Liver (tissue), 9 donors: Measurements from ENCODE around the gene AHDC1. TPM values are rescaled to one million over a fixed set of nuclear protein-coding genes. Genes with fewer than 3 reads are reported as not detected.

Source experiments
- DNase-seq: peaks from one replicate; pipeline ENCODE4 v3.0.0-alpha.2; 2017; ENCODE audit warnings: low spot score
- H3K27ac ChIP-seq, 2 donors: one replicate each; pipeline ENCODE4 v1.7.0; 2013; ENCODE audit warnings: inconsistent platforms in 2 of 2, low read length in 2 of 2, control low read depth in 1 of 2, low read depth in 1 of 2, mild to moderate bottlenecking in 1 of 2
- H3K27me3 ChIP-seq, 4 donors: one replicate each; pipeline versions ENCODE4 v1.6.1 to v1.7.0; 2013; ENCODE audit warnings: low read length in 3 of 4, inconsistent platforms in 1 of 4, mild to moderate bottlenecking in 1 of 4, moderate library complexity in 1 of 4; ENCODE audit not compliant: control insufficient read depth in 4 of 4, insufficient read depth in 4 of 4
- H3K36me3 ChIP-seq, 4 donors: one replicate each; pipeline versions ENCODE4 v1.6.1 to v1.7.0; 2013; ENCODE audit warnings: low read length in 3 of 4, mild to moderate bottlenecking in 3 of 4, low read depth in 1 of 4, moderate library complexity in 1 of 4; ENCODE audit not compliant: control insufficient read depth in 4 of 4, insufficient read depth in 3 of 4
- H3K4me1 ChIP-seq, 4 donors: one replicate each; pipeline versions ENCODE4 v1.6.1 to v1.7.0; 2013; ENCODE audit warnings: low read length in 3 of 4, mild to moderate bottlenecking in 3 of 4, moderate library complexity in 1 of 4; ENCODE audit not compliant: control insufficient read depth in 4 of 4, insufficient read depth in 4 of 4
- H3K4me3 ChIP-seq, 3 donors: one replicate each; pipeline versions ENCODE4 v1.6.1 to v1.7.0; 2013; ENCODE audit warnings: low read length in 3 of 3, control low read depth in 1 of 3, low read depth in 1 of 3, mild to moderate bottlenecking in 1 of 3
- H3K9ac ChIP-seq, 2 donors: one replicate each; pipeline ENCODE4 v1.7.0; 2013; ENCODE audit warnings: low read length in 2 of 2, mild to moderate bottlenecking in 2 of 2, moderate library complexity in 2 of 2, control low read depth in 1 of 2, low read depth in 1 of 2
- H3K9me3 ChIP-seq, 4 donors: one replicate each; pipeline versions ENCODE4 v1.6.1 to v1.7.0; 2013; ENCODE audit warnings: low read length in 3 of 4; ENCODE audit not compliant: control insufficient read depth in 4 of 4
- ATF3 ChIP-seq: IDR thresholded peaks from 2 replicates; pipeline ENCODE4 v1.6.1; 2016; ENCODE audit warnings: antibody characterized with exemption
- CTCF ChIP-seq: fragments of 150-350 bp; IDR thresholded peaks from 2 replicates; pipeline ENCODE4 v1.5.1; 2017; ENCODE audit warnings: improper control_type of control experiment, low read depth, low read length; ENCODE audit not compliant: missing input control
- EGR1 ChIP-seq, 2 donors: IDR thresholded peaks; 2 replicates each; pipeline ENCODE4 v1.6.1; 2016 to 2018; ENCODE audit warnings: antibody characterized with exemption in 2 of 2, low read depth in 2 of 2
- FOXA1 ChIP-seq: IDR thresholded peaks from 2 replicates; pipeline ENCODE4 v1.6.1; 2016; ENCODE audit warnings: antibody characterized with exemption
- HNF4A ChIP-seq, 2 donors: conservative IDR thresholded peaks; 2 replicates each; pipeline ENCODE4 v1.6.1; 2016; ENCODE audit warnings: antibody characterized with exemption in 2 of 2, mild to moderate bottlenecking in 2 of 2
- HNF4G ChIP-seq: IDR thresholded peaks from 2 replicates; pipeline ENCODE4 v1.6.1; 2016; ENCODE audit warnings: antibody characterized with exemption
- MAX ChIP-seq: IDR thresholded peaks from 2 replicates; pipeline ENCODE4 v1.6.1; 2016; ENCODE audit warnings: antibody characterized with exemption
- NR2F2 ChIP-seq: IDR thresholded peaks from 2 replicates; pipeline ENCODE4 v1.6.1; 2016; ENCODE audit warnings: antibody characterized with exemption
- RAD21 ChIP-seq, 2 donors: IDR thresholded peaks; 2 replicates each; pipeline ENCODE4 v1.6.1; 2016; ENCODE audit warnings: antibody characterized with exemption in 2 of 2, mild to moderate bottlenecking in 2 of 2
- RXRA ChIP-seq, 2 donors: IDR thresholded peaks; 2 replicates each; pipeline ENCODE4 v1.6.1; 2017 to 2018; ENCODE audit warnings: antibody characterized with exemption in 2 of 2, mild to moderate bottlenecking in 1 of 2
- SP1 ChIP-seq: IDR thresholded peaks from 2 replicates; pipeline ENCODE4 v1.6.1; 2018; ENCODE audit warnings: antibody characterized with exemption, mild to moderate bottlenecking
- TAF1 ChIP-seq: conservative IDR thresholded peaks from 2 replicates; pipeline ENCODE4 v1.6.1; 2016; ENCODE audit warnings: antibody characterized with exemption, mild to moderate bottlenecking
- YY1 ChIP-seq: IDR thresholded peaks from 2 replicates; pipeline ENCODE4 v1.6.1; 2016; ENCODE audit warnings: antibody characterized with exemption, mild to moderate bottlenecking
- ZBTB33 ChIP-seq: IDR thresholded peaks from 2 replicates; pipeline ENCODE4 v1.6.1; 2016; ENCODE audit warnings: antibody characterized with exemption
- WGBS: extraction: QIAGEN DNeasy Blood & Tissue Kit; methylation state at CpG from one replicate; pipeline ENCODE4 v1.1.7; 2013; 5-methylcytosine and 5-hydroxymethylcytosine counted together
- polyA plus RNA-seq, 2 donors: library from polyadenylated mRNA; stranded (reverse) in 1 of 2; unstranded in 1 of 2; fragments of 200-250 nt in 1 of 2; fragments of >200 nt in 1 of 2; fragmentation: Nextera tagmentation in 1 of 2; extraction: Ambion mirVana in 1 of 2; gene quantifications; one replicate each; pipeline versions ENCODE4 v1.2.1 to v1.2.3, GENCODE V29; 2013 to 2015
- total RNA-seq, 2 donors: library from RNA; depleted of rRNA; stranded (reverse); fragments of >200 nt; gene quantifications; one replicate each; pipeline ENCODE4 v1.2.3, GENCODE V29; 2014
- donor health status: healthy.
- donor health status: healthy.
- donor health status: healthy.
- donor health status: healthy.
- donor health status: healthy.

The AHDC1 gene
- total and polyA plus RNA-seq, 4 donors: 2.4 to 6.5 (median 5.5) TPM

GRCh38 chr1:27572679-27573426 is 31.1 kb downstream of the AHDC1 start:
- 85% methylated on average over 14 of the region's 14 CpGs for WGBS
- no peaks in the 10 kb centered on the region for H3K27me3 ChIP-seq
- no peak for DNase-seq

GRCh38 chr1:27572019-27572678 is 31.8 kb downstream of the AHDC1 start:
- Histone ChIP-seq H3K4me1 (peaks cover 41 to 81% (median 59%) of the 10 kb centered on the region in 4 donors), H3K9me3 (no peaks in the 10 kb centered on the region), H3K36me3 (no peaks in the 10 kb centered on the region), H3K4me3 (no peak overlapping the region), H3K9ac (no peak overlapping the region), H3K27ac (peak overlapping the region; percentile 5 to 21), H3K27me3 (no peaks in the 10 kb centered on the region)
- WGBS: 26% methylated on average over 9 of the region's 9 CpGs
- TF ChIP-seq ZBTB33 (no peak), RAD21 (IDR thresholded peaks at IDR 0.05) (no peak), FOXA1 (no peak)
- DNase-seq: no peak

More at GRCh38 chr1:27572679-27573426, 31.1 kb downstream of the AHDC1 start:
- Histone ChIP-seq H3K27ac (peak overlapping the region; percentile 15 to 28), H3K4me3 (no peak overlapping the region), H3K4me1 (peaks cover 36 to 75% (median 52%) of the 10 kb centered on the region in 4 donors), H3K9me3 (no peaks in the 10 kb centered on the region), H3K36me3 (no peaks in the 10 kb centered on the region), H3K9ac (peak overlapping the region in 1 of 2 donors; percentile 26)
- TF ChIP-seq CTCF (no peak), RXRA (IDR thresholded peaks at IDR 0.05) (peak in 1 of 2 donors; percentile 16)

- H3K27me3 ChIP-seq: no peaks in the 10 kb centered on the region
- no peak for DNase-seq
- no peak overlapping the region for H3K4me3 ChIP-seq
- WGBS: 52% methylated on average over 18 of the region's 18 CpGs
- H3K27ac ChIP-seq: peak overlapping the region; percentile 5 to 61
- no peak overlapping the region for H3K9ac ChIP-seq
- H3K9me3 ChIP-seq: no peaks in the 10 kb centered on the region
- peaks cover 40 to 81% (median 58%) of the 10 kb centered on the region in 4 donors for H3K4me1 ChIP-seq
- H3K36me3 ChIP-seq: no peaks in the 10 kb centered on the region
- TF ChIP-seq RAD21 (IDR thresholded peaks at IDR 0.05): no peak
- no peak for TF ChIP-seq NR2F2
- TF ChIP-seq YY1: no peak
- no peak for TF ChIP-seq HNF4G
- no peak for TF ChIP-seq TAF1
- TF ChIP-seq MAX: no peak
- no peak for TF ChIP-seq EGR1 (IDR thresholded peaks at IDR 0.05; ENCODE audit: low read depth in 2 of 2)
- TF ChIP-seq FOXA1: no peak
- no peak for TF ChIP-seq ZBTB33
- no peak for TF ChIP-seq RXRA (IDR thresholded peaks at IDR 0.05)
- TF ChIP-seq ATF3: no peak
- TF ChIP-seq SP1: no peak
- no peak for TF ChIP-seq CTCF
- TF ChIP-seq HNF4A (conservative IDR thresholded peaks at IDR 0.05): no peak
Measured at GRCh38 chr1:27571439-27572018, 32.4 kb downstream of the AHDC1 start.
